GM12878 (cell line): Measurements from ENCODE around the gene RAP1B. TPM values are rescaled to one million over a fixed set of nuclear protein-coding genes. Genes with fewer than 3 reads are reported as not detected.

Source experiments
- ATAC-seq: fragments of 200-7000 bp; cut with Tn5 transposase; 3 replicates; pipeline ENCODE4 v1.9.1; 2020; ENCODE audit warnings: mild to moderate bottlenecking, moderate library complexity
- BruUV-seq: library from RNA; stranded (reverse); fragments of 400-500 nt; replicated peaks from 2 replicates; lab custom pipeline; 2021; lab: Mats Ljungman, UMichigan
- CTCF ChIA-PET: fragments of 300-600 bp; sonication (Branson Sonifier 250); formaldehyde crosslinking; extraction: SDS; loops from one replicate; lab custom pipeline; 2021; ENCODE audit warnings: inconsistent platforms; lab: Yijun Ruan, JAX
- POLR2A ChIA-PET: fragments of 350-600 bp; formaldehyde crosslinking; extraction: SDS; loops from one replicate; lab custom pipeline; 2021; ENCODE audit warnings: inconsistent platforms; lab: Charles Lee
- RAD21 ChIA-PET: fragments of 300-600 bp; sonication (Branson Sonifier 250); formaldehyde crosslinking; loops from one replicate; lab custom pipeline; 2023; ENCODE audit warnings: antibody characterized with exemption; ENCODE audit not compliant: unreplicated experiment; lab: Charles Lee
- SMC1A ChIA-PET: fragments of 300-600 bp; sonication (Branson Sonifier 250); formaldehyde crosslinking; loops from one replicate; lab custom pipeline; 2023; ENCODE audit not compliant: unreplicated experiment, uncharacterized antibody; lab: Charles Lee
- DNase-seq: peaks from one replicate; pipeline ENCODE4 v3.0.0-alpha.2; 2011; ENCODE audit warnings: low read depth, low spot score
- FAIRE-seq: peaks from 3 replicates; lab custom pipeline; 2011; peaks lifted over from hg19 to GRCh38; lab: Jason Lieb, UNC
- H2AFZ ChIP-seq: 2 replicates; pipeline ENCODE4 v1.6.0; 2011; ENCODE audit warnings: low read depth, low read length, control low read depth; ENCODE audit not compliant: control insufficient read depth
- H3K27ac ChIP-seq: 2 replicates; pipeline ENCODE4 v1.5.1; 2011; ENCODE audit warnings: control low read depth; ENCODE audit not compliant: control insufficient read depth, insufficient read depth
- H3K27me3 ChIP-seq, 2 experiments: replicated peaks in 1 of 2; 2 replicates each; pipeline versions ENCODE4 v1.6.0 to v1.6.1; 2011; ENCODE audit warnings: low read length in 1 of 2; ENCODE audit not compliant: control insufficient read depth in 2 of 2, insufficient read depth in 2 of 2
- H3K36me3 ChIP-seq, 2 experiments: 2 replicates each; pipeline ENCODE4 v1.5.1; 2011; ENCODE audit warnings: low read length in 1 of 2; ENCODE audit not compliant: control insufficient read depth in 2 of 2, insufficient read depth in 2 of 2
- H3K4me1 ChIP-seq: 2 replicates; pipeline ENCODE4 v1.6.1; 2011; ENCODE audit warnings: mild to moderate bottlenecking, low read length, moderate library complexity, mixed read lengths; ENCODE audit not compliant: control insufficient read depth, insufficient read depth
- H3K4me2 ChIP-seq: 2 replicates; pipeline ENCODE4 v1.6.0; 2011; ENCODE audit warnings: control low read depth; ENCODE audit not compliant: control insufficient read depth, insufficient read depth
- H3K4me3 ChIP-seq: fragments of 200-600 bp; sonication (generic); 2 replicates; pipeline ENCODE4 v1.5.1; 2016
- H3K79me2 ChIP-seq: 2 replicates; pipeline ENCODE4 v1.6.0; 2011; ENCODE audit warnings: low read length; ENCODE audit not compliant: control insufficient read depth, insufficient read depth
- H3K9ac ChIP-seq: 2 replicates; pipeline ENCODE4 v1.8.0; 2011; ENCODE audit warnings: low read length, control low read depth, mixed read lengths; ENCODE audit not compliant: control insufficient read depth, insufficient read depth
- H3K9me3 ChIP-seq: replicated peaks from 3 replicates; pipeline ENCODE4 v1.5.1; 2011; ENCODE audit warnings: mild to moderate bottlenecking, low read length; ENCODE audit not compliant: control insufficient read depth, insufficient read depth
- H4K20me1 ChIP-seq: 2 replicates; pipeline ENCODE4 v1.6.0; 2011; ENCODE audit not compliant: control insufficient read depth, insufficient read depth
- CEBPB ChIP-seq, 2 experiments: fragments of 150-350 bp in 1 of 2; IDR thresholded peaks; 2 replicates each; pipeline ENCODE4 v1.6.1; 2012 to 2014; ENCODE audit warnings: low read depth in 2 of 2, low read length in 2 of 2, borderline replicate concordance in 1 of 2, inconsistent platforms in 1 of 2
- HCFC1 ChIP-seq: fragments of 150-350 bp; IDR thresholded peaks from 2 replicates; pipeline ENCODE4 v1.6.1; 2014; ENCODE audit warnings: low read length
- POU2F2 ChIP-seq: IDR thresholded peaks from 3 replicates; pipeline ENCODE4 v1.6.1; 2011; ENCODE audit warnings: low read depth, mild to moderate bottlenecking, low read length, borderline replicate concordance
- WGBS: methylation state at CpG from one replicate; pipeline ENCODE4 v1.1.6; 2016; ENCODE audit warnings: low lambda C conversion rate; ENCODE audit not compliant: insufficient replicate concordance, insufficient coverage; ENCODE audit errors: missing lambda C conversion rate; 5-methylcytosine and 5-hydroxymethylcytosine counted together
- in situ Hi-C: fragments of 300-500 bp; cut with MboI; formaldehyde crosslinking; loops from 9 replicates; pipeline ENCODE4 v1.14.3; 2018; ENCODE audit warnings: mixed read lengths
- intact Hi-C: fragments of 100-400 bp; cut with micrococcal nuclease; formaldehyde crosslinking; loops from one replicate; pipeline ENCODE4 v1.14.2; 2022; ENCODE audit not compliant: unreplicated experiment
- polyA plus RNA-seq, 11 experiments: library from polyadenylated mRNA; depleted of rRNA in 4 of 11; unstranded in 6 of 11; stranded (reverse) in 5 of 11; fragments of >200 nt; fragmentation: Nextera tagmentation in 4 of 11; fragmentation: Illumina TruSeq in 1 of 11; extraction: Ambion mirVana in 4 of 11; extraction: Trizol in 1 of 11; gene quantifications; 1 replicate in 1 of 11; 2 replicates in 10 of 11; pipeline versions ENCODE4 v1.2.1 to v1.2.3, GENCODE V29; 2011 to 2016; ENCODE audit warnings: inconsistent platforms in 2 of 11, missing spikeins in 2 of 11, low read depth in 1 of 11
- total RNA-seq, 4 experiments: library from RNA; depleted of rRNA in 3 of 4; stranded (reverse); fragments of >200 nt in 3 of 4; fragmentation: Illumina TruSeq in 1 of 4; extraction: Trizol in 1 of 4; gene quantifications; 2 replicates each; pipeline versions ENCODE4 v1.2.1 to v1.2.3, GENCODE V29; 2013 to 2021
- TF ChIP-seq, protein P1 (sequence below): IDR thresholded peaks from 2 replicates; pipeline ENCODE4 v1.6.1; 2011; ENCODE audit warnings: borderline replicate concordance, low read depth, mild to moderate bottlenecking, moderate library complexity, low read length; ENCODE audit not compliant: insufficient read depth, poor library complexity, severe bottlenecking

RAP1B gene
- total and polyA plus RNA-seq, 10 of the 15 experiments (the other 5 are each of a cell fraction or from before 2014, with no cell fraction given): 88.9 to 219 (median 127) TPM

- POLR2A ChIA-PET: no interaction called here
- intact Hi-C loops (no loop called here), in situ Hi-C loops (no loop called here)
- no peaks in the 10 kb centered on the region for H3K9me3 ChIP-seq
- no peak overlapping the region for H3K4me2 ChIP-seq
- SMC1A ChIA-PET: interaction anchor here (0.8 to 1.4 kb wide), 2 partner anchors 12 to 65 kb away, joined by 3 to 4 read pairs; no protein-coding TSS in a partner anchor
- 73% methylated on average over 4 of the region's 4 CpGs for WGBS
- BruUV-seq: no TSS peak
- no peaks in the 10 kb centered on the region for H3K4me1 ChIP-seq
- ATAC-seq: no peak
- TF ChIP-seq HCFC1: no peak
- TF ChIP-seq, all 136 proteins: peak for 0
- no peaks in the 10 kb centered on the region for H3K27me3 ChIP-seq
- ChIA-PET RAD21 (no interaction called here), CTCF (interaction anchor here (0.8 to 0.9 kb wide), 2 partner anchors 126 to 341 kb away, joined by 3 to 4 read pairs; no protein-coding TSS in a partner anchor)
- DNase-seq (no peak), FAIRE-seq (no peak)
- H3K27ac ChIP-seq: no peak overlapping the region
- H3K79me2 ChIP-seq: no peaks in the 10 kb centered on the region
- no peak overlapping the region for H3K4me3 ChIP-seq
- H3K36me3 ChIP-seq: 0 out of 4 replicates have a peak, but pooled peaks cover 0 to 4% of the 10 kb centered on the region in 2 experiments
- no peaks in the 10 kb centered on the region for H4K20me1 ChIP-seq
- H2AFZ ChIP-seq: no peak overlapping the region
- H3K9ac ChIP-seq: no peak overlapping the region
Observed at GRCh38 chr12:68671179-68671578, 60.5 kb downstream of the RAP1B start.

DNA sequence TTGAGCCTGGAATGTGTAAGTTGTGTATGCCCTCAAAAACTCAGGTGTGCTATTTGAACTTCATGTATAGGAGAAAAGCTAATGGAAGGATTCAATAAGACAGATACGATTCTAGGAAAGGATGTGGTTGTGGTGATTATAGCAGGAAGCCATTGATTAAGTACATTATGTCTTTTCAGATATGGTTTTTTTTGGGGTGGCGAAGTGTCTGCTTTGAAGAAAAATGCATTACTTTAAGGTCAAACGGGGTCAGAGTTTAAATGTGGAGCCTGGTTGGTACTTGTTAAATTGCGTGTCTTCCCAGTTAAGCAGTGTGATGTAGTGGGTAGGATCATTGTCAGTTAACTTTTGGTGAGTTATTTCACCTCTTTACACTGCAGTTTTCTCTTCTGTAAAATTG, 63.1 kb downstream of the RAP1B start:
- TF ChIP-seq CEBPB (IDR thresholded peaks at IDR 0.05; ENCODE audit: borderline replicate concordance in 1 of 2, low read depth in 2 of 2, low read length in 2 of 2): no peak
- TF ChIP-seq, protein P1, sequence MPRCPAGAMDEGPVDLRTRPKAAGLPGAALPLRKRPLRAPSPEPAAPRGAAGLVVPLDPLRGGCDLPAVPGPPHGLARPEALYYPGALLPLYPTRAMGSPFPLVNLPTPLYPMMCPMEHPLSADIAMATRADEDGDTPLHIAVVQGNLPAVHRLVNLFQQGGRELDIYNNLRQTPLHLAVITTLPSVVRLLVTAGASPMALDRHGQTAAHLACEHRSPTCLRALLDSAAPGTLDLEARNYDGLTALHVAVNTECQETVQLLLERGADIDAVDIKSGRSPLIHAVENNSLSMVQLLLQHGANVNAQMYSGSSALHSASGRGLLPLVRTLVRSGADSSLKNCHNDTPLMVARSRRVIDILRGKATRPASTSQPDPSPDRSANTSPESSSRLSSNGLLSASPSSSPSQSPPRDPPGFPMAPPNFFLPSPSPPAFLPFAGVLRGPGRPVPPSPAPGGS: no peak
- TF ChIP-seq POU2F2: no peak
- TF ChIP-seq, all 136 proteins: peak for 0
- ChIA-PET POLR2A (no interaction called here), SMC1A (no interaction called here), CTCF (no interaction called here), RAD21 (no interaction called here)
- FAIRE-seq: peak; percentile 18
- Histone ChIP-seq H3K4me2 (no peak overlapping the region), H3K27me3 (no peaks in the 10 kb centered on the region), H2AFZ (no peak overlapping the region), H3K36me3 (no peaks in the 10 kb centered on the region), H3K79me2 (no peaks in the 10 kb centered on the region), H3K9ac (no peak overlapping the region), H3K9me3 (no peaks in the 10 kb centered on the region), H3K4me1 (no peaks in the 10 kb centered on the region), H3K27ac (no peak overlapping the region), H3K4me3 (no peak overlapping the region), H4K20me1 (no peaks in the 10 kb centered on the region)
- 82% methylated on average over 4 of the region's 4 CpGs for WGBS
- intact Hi-C loops: no loop called here
- in situ Hi-C loops: no loop called here
- DNase-seq: no peak
- no peak for ATAC-seq
- no TSS peak for BruUV-seq
